HG02610 (cell line): ENCODE measurements around the gene MYO9B.
A peak's percentile ranks its signal among the peaks of the same experiment; 100 is the strongest.
"Not testable (repeated sequence)": the region's sequence is repeated elsewhere in the genome, so short reads cannot be mapped to it uniquely, and the experiment has no call there.

ENCODE experiments used
- ATAC-seq: cut with Tn5 transposase; IDR thresholded peaks from one replicate; pipeline ENCODE4 v1.9.1; 2021; ENCODE audit warnings: mild to moderate bottlenecking, moderate library complexity; ENCODE audit not compliant: unreplicated experiment

The MYO9B gene

DNA sequence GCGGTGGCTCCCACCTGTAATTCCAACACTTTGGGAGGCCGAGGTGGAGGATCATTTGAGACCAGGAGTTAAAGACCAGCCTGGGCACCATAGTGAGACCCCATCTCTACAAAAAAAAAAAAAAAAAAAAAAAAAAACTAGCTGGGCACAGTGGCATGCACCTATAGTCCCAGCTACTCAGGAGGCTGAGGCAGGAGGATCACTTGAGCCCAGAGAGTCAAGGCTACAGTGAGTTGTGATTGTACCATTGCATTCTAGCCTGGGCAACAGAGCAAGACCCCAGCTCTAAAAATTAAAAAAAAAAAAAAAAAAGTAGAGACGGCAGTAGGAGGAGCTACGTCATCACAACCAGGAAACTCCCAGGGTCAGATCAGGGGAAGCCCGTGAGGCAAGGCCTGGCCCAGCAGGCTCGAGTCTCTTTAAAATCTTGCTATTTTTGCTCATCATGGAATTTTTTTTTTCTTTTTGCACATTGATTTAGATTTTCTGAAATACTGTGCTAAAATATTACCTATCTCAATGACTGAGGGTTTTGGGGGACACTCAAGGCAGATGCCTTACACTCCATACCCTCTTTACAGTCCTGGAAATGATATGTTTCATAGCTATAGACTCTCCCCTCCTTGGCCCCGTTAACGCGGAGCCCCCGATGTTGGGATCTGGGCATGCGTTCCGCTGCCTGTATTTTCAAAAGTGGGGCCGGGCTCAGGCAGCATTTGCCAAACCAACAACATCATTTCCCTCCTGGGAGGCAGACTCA is 95.1 kb downstream of the MYO9B start:
- no peak for ATAC-seq

DNA sequence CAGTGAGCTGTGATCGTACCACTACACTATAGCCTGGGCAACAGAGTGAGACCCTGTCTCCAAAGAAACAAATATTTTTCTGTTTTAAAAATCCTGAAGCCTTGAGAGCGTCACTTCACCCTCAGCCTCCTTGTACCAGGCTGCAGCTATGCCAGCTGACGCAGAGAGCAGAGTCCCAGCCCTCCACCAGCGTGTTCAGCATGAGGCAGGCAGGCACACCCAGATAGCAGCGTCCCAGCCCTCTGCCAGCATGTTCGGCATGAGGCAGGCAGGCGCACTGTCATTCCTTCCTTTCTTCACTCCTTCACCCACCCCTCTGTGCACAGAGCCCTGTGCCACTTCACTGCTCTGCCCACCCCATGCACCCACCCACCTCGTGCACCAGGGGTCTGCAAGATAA is 96.3 kb downstream of the MYO9B start:
- ATAC-seq, result no peak

DNA sequence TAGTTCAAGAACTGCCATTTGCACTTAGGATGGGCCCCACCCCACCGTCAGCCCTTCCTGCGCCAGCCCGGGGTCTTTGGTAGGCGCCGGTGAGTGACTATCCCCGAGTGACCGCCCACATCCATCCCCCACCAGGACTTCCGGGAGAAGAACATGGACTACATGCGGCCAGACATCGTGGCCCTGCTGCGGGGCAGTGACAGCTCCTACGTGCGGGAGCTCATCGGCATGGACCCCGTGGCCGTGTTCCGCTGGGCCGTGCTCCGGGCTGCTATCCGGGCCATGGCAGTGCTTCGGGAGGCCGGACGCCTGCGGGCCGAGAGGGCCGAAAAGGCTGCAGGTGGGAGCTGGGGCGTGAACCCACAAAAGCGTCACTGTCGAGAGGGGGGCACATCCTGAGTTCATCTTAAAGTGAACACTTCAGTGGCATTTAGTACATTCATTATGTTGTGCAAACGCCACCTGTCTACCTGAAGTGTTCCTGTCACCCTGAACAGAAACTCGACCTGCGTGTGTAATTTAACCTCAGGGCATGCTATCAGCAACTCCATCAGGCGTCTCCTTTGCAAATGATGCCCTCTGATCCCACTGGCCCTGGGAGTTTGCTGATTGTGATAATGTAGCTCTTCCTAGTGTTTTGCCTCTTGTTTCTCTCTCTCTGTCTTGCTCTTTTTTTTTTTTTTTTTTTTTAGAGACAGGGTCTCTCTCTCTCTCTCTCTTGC is 97.2 kb downstream of the MYO9B start:
- no peak for ATAC-seq

DNA sequence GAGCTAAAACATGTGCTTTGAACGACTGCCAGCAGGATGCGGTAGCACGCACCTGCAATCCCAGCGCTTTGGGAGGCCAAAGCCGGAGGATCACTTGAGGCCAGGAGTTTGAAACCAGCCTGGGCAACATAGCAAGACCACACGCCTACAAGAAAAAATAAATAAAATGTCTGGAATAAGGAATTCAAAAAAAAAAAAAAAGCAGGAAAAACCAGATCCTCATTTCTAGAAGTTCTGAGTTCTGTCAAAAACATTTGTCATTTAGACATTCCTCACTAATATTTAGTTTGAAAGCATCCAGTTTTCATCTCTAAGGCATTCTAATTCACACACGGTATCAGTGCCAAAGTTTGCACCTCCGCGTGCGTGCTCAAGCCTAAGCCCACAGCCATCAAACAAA is 102.7 kb downstream of the MYO9B start:
- ATAC-seq, result no peak

DNA sequence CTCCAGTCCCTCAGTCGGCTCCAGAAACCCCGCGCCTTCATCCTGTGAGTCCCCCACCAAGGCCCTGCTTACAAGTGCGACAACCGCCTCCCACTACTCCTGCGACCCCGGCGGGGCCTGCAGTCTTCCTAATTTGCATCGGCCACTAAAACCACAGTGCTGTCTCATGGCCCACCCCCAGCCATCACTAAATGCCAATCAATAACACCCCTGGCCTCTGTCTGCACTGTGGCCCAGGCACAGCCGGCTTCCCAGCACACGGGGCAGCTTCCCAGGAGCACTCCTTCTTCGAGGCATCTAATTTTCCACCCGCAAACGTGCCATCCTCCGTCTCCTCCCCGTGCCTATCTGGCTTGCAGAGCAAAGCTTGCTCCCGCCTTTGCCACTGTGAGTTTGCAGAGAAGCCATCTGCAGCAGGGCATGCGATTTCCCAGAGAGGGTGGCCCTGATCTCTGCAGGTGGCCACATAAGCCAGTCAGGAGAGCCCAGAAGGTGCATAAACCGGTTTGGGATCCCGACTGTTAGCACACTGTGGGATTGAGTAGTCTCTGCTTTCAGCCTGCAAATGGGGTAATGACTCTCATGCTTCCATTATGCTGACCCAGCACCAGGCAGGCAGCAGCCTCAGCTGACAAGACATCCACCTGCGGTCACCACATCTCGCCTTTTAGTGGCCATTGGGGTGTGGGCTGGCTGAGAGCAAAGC is 105.6 kb downstream of the MYO9B start:
- ATAC-seq, result no peak

DNA sequence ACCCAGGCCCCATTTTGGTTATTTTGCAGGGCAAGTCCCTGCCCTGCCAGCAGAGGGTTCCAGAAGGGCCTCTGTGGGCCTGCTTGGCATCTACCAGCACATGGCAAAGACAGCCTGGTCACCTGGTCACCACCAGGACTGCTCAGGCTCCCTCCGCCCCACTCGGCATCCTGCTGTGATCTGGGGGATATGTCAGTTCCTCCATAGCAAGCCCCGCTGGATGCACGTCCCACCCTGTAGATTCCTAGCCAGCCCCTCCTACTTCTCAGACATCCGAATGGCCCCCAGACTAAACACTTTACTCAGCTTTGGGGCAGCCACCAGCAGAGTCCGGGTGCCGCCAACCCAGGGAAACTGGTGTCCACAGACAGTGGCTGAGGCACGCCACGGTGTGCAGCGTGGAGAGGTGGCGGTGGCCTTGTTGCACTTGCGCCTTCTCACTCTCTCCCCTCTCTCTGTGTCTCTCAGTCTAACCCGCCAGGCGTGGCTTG is 107.7 kb downstream of the MYO9B start:
- ATAC-seq, result peak; percentile 15

DNA sequence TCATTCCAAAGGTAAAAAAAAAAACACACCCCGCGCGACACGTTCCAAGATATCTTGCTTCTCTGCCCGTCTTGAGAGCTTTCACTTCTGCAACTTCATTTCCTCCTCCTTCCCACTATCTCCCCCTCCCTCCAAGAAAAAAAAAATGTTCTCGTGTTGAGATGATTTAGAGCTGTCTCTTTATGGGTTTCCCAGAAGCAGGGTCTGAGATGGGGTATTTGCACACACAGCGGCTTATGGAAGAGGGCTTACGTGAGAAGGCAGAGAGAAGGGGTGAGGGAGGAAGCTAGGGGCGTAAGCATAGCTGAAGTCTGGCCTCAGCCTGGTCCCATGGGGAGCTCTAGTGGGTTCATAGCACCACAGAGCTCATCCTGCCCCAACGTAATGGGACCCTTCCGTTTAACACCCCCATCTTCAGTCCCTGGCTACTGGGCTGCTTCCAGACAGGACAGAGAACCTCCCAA is 108.3 kb downstream of the MYO9B start:
- peak; percentile 74 for ATAC-seq

DNA sequence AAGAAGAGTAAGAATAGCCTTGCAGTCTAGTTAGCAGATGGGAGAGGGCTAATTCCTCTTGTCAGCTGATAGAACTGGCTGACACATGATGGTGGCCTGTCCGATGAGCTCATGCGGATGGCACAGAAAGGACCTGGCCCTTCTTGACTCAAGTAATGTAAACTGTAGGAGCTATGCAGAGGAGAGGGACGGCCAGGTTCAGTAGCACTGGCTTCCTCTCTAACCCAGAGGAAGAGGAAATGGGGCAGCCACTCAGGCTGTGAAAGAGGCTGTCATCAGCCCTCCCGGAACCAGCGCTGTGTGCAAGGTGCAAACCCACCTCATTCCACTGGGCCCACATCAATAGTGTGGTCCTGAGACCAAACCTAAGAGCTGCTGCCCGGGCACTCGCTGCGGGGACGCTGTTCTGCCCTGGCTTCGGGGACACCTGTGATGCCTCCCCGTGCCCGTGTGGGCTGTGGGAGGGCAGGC is 108.8 kb downstream of the MYO9B start:
- peak; percentile 29 for ATAC-seq

DNA sequence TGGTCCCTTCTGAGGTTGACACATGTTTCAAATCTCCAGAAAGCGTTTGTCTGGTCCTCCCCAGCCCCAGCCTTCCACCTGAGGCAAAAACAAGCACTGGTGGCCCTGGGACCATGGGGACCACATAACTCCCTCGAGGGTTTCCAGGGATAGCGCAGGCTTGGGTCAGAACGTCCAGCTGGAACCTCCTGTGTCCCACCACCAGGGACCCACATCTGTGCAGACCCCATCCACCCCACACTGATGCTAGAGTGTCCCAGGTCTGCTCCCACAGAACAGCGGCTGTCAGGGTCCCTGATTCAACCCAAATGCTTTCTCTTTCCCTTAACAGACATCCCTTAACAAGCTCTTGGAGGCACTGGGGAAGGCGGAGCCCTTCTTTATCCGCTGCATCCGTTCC is 110.0 kb downstream of the MYO9B start:
- ATAC-seq, result no peak

DNA sequence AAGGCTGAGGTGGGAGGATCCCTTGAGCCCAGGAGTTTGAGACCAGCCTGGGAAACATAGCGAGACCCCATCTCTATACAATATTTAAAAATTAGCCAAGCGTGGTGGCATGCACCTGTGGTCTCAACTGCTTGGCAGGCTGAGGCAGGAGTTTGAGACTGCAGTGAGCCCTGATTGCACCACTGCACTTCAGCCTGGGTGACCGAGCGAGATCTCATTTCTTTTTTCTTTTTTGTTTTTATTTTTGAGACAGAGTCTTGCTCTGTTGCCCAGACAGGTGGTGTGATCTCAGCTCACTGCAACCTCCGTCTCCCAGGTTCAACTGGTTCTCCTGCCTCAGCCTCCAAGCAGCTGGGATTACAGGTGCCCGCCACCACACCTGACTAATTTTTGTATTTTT is 116.2 kb downstream of the MYO9B start:
- not testable (repeated sequence) for ATAC-seq

DNA sequence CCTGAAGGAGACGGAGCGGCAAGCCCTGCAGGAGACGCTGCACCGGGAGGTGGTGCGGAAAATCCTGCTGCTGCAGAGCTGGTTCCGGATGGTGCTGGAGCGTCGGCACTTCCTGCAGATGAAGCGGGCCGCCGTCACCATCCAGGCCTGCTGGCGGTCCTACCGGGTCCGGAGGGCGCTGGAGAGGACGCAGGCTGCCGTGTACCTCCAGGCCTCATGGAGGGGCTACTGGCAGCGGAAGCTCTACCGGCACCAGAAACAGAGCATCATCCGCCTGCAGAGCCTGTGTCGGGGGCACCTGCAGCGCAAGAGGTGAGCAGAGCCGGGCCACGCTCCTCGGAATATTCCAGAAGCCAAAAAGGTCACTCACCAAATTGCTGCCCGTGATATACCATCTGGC is 117.2 kb downstream of the MYO9B start:
- ATAC-seq, result no peak

DNA sequence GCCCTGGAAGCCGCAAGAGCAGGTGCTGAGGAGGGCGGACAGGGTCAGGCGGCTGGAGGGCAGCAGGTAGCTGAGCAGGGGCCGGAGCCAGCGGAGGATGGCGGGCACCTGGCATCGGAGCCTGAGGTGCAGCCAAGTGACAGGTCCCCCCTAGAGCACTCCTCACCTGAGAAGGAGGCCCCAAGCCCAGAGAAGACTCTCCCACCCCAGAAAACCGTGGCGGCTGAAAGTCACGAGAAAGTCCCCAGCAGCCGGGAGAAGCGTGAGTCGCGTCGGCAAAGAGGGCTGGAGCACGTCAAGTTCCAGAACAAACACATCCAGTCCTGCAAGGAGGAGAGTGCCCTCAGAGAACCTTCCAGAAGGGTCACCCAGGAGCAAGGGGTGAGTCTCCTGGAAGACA is 119.0 kb downstream of the MYO9B start:
- ATAC-seq, result no peak

DNA sequence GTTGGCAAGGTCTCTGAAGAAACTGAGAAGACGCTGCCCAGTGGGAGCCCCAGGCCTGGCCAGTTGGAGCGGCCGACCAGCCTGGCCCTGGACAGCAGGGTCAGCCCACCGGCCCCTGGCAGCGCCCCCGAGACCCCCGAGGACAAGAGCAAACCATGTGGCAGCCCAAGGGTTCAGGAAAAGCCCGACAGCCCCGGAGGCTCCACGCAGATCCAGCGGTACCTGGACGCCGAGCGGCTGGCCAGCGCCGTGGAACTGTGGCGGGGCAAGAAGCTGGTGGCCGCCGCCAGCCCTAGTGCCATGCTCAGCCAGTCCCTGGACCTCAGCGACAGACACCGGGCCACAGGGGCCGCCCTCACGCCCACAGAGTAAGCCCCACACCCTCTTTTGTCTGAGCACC is 119.5 kb downstream of the MYO9B start:
- ATAC-seq, result no peak

DNA sequence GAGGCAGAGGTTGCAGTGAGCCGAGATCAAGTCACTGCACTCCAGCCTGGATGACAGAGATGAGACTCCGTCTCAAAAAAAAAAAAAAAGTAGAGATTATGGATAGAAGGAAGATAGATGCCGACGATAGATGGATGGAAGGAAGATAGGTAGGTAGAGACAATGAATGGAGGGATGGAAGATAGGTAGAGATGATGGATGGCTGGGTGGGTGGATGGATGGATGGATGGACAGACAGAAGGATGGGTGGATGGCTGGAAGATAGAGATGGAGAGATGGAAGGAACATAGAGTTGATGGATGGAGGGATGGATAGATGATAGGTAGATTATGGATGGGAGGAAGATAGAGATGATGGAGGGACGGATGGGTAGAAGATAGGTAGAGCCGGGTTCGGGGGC is 121.0 kb downstream of the MYO9B start:
- no peak for ATAC-seq

DNA sequence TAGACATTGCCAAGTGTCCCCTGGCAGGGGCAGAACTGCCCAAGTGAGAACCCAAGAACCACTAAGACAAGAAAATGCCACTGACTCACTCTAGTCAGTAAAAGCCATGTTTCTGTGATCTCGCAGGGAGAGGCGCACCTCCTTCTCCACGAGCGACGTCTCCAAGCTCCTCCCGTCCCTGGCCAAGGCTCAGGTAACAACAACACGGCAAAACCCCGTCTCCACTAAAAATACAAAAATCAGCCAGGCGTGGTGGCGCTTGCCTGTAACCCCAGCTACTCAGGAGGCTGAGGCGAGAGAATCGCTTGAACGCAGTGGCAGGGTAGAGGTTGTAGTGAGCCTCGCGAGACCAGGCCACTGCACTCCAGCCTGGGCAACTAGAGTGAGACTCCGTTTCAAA is 122.1 kb downstream of the MYO9B start:
- ATAC-seq, result no peak

DNA sequence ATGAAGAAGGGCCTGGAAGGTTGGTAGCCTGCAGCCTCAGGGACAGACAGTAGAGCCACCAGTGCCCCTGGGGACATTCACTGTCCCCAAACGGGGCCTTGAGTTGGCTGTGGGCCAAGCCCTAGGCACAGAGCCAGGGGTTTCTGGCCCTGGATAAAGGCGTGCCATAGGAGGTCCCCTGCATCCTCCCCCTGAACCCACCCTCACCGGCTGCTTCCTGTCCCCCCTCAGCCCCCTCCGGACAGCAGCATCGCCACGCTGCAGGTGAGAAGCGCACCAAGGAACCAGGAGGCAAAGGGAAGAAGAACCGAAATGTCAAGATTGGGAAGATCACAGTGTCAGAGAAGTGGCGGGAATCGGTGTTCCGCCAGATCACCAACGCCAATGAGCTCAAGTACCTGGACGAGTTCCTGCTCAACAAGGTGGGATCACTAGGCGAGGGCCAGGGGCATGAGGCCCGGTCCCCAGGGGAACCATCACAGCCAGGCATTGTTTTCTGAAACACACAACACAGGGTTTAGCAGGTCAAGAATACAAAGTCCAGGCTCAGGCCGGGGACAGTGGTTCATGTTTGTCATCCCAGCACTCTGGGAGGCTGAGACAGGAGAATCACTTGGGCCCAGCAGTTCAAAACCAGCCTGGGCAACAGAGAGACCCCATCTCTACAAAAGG is 125.0 kb downstream of the MYO9B start:
- no peak for ATAC-seq

DNA sequence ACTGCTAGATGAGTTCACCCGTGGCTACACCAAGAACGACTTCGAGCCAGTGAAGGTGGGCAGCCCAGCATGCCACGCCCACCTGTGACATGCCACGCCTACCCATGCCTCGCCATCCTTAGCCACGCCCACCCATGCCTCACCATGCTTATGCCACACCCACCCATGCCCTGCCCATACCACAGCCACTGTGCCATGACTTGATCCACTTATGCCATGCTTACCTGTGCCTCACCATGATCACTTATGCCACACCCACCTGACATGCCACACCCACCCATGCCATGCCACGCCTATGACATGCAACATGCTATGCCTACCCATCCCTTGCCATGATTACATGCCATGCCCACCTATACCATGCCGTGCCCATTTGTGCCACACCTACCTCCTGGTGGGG is 126.7 kb downstream of the MYO9B start:
- no peak for ATAC-seq

DNA sequence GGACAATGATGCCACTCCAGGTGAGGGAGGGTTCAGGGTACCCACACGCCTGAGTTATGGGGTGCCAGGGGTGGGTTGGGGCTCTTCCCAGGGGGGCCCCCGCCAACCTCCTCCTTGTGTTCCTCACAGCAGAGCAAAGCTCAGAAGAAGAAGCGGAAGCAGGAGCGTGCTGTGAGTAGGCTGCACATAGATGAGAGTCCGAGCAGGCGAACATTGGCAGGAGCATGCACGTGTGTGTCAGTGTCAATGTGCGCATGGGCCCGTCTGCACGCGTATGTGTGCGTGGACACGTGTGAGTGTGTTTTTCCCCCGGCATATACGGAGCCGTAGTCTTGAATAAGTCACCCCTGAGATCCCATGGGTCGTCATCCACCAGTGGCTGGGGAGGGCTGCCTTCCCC is 127.1 kb downstream of the MYO9B start:
- ATAC-seq, result no peak

DNA sequence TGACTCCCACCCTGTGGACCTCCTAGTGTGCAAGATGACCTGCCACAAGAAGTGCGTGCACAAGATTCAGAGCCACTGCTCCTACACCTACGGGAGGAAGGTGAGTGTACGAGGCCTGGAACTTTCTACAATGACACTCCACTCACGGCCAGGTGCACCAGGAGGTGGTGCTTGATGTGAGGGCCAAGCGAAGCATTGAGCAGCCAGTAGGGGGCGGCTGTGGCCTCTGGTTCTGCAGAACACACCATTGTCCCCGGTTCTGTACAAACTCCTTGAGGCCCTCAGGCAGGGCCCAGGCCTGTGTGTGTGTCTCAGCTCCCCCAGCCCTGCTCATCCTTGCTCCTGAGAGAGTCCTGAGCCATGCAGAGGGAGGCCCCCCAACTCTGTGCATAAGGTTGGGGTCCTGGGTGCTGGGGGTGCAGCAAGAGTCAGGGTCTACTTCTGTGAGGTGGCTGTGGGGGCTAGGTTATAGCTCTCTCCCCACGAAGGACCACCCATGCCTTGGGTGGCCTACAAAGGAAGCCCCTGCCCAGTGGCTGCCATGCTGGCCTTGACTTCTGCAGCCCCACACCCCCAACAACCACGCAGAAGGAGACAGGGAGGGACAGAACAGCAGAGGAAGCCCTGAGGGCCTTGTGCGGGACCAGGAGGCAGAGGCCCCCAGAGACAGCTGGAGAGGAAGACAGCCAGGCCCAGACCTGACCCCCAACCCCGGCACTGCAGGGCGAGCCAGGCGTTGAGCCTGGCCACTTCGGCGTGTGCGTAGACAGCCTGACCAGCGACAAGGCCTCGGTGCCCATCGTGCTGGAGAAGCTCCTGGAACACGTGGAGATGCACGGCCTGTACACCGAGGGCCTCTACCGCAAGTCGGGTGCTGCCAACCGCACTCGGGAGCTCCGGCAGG is 129.9 kb downstream of the MYO9B start:
- no peak for ATAC-seq
